Metanephros (tissue), 1 donor: ENCODE data around the gene CXCR2. TPM values are rescaled to one million over a fixed set of nuclear protein-coding genes. Genes with fewer than 3 reads are reported as not detected.

ENCODE experiments used
- total RNA-seq: library from RNA; depleted of rRNA; stranded (reverse); fragments of >200 nt; gene quantifications from one replicate; pipeline ENCODE4 v1.2.3, GENCODE V29; 2014

Gene CXCR2
- total RNA-seq: 1.1 TPM

GRCh38 chr2:218125626-218126080 lies at the start of gene CXCR2:
Gene CXCR2 (plus strand): TSS chr2:218126028. CDS start chr2:218134802, 8,774 bp downstream.

GRCh38 chr2:218166791-218167190 lies 41.0 kb downstream of the CXCR2 start, which contains the start of gene CXCR1:
Gene CXCR1 (minus strand): TSS chr2:218166962. CDS start chr2:218165211, 1,751 bp downstream.

Other genes starting within 250 kb of the CXCR2 start
- gene TNS1, start 123.0 kb upstream of the CXCR2 start, total RNA-seq: 166 TPM
- 0.29 TPM for gene RUFY4, start 56.8 kb upstream of the CXCR2 start, total RNA-seq
- gene CXCR1, start 40.9 kb downstream of the CXCR2 start, total RNA-seq: 1.4 TPM
- gene ARPC2, start 91.2 kb downstream of the CXCR2 start, total RNA-seq: 159 TPM
- 1.9 TPM for gene GPBAR1, start 135.0 kb downstream of the CXCR2 start, total RNA-seq
- gene AAMP, start 144.1 kb downstream of the CXCR2 start, total RNA-seq: 141 TPM
- 64.0 TPM for gene PNKD, start 144.5 kb downstream of the CXCR2 start, total RNA-seq
- 97.8 TPM for gene TMBIM1, start 166.5 kb downstream of the CXCR2 start, total RNA-seq
- 4.0 TPM for gene CATIP, start 230.8 kb downstream of the CXCR2 start, total RNA-seq